ENCODE data around the gene NTRK1. TPM values are rescaled to one million over a fixed set of nuclear protein-coding genes. Genes with fewer than 3 reads are reported as not detected.

Gene NTRK1
- total RNA-seq, 1 experiment from 2014 or later: 0.89 TPM

GRCh38 chr1:156841295-156841855, 19.3 kb upstream of the NTRK1 start:
- TF ChIP-seq EZH2phosphoT487 (IDR thresholded peaks at IDR 0.05; ENCODE audit: borderline replicate concordance) (no peak), POLR2AphosphoS5 (IDR thresholded peaks at IDR 0.05; ENCODE audit: low read depth, low read length) (no peak)
- POLR2A ChIA-PET: no interaction called here
- intact Hi-C loops (cut with micrococcal nuclease): no loop called here
- Histone ChIP-seq H3K79me2 (ENCODE audit: insufficient read depth, low read length) (no peaks in the 10 kb centered on the region), H2AFZ (ENCODE audit: low read depth, low read length, poor library complexity, severe bottlenecking) (no peak overlapping the region), H3K27me3 (ENCODE audit: insufficient read depth, low read length) (no peaks in the 10 kb centered on the region), H3K4me2 (ENCODE audit: low read length) (no peak overlapping the region), H3K36me3 (ENCODE audit: control insufficient read depth in 1 of 2, insufficient read depth in 2 of 2, low read length in 2 of 2) (no peaks in the 10 kb centered on the region), H3K4me3 (replicated peaks in 1 of 2; ENCODE audit: low read depth in 1 of 2, low read length in 2 of 2) (no peak overlapping the region), H3K9ac (ENCODE audit: low read length) (no peak overlapping the region), H3K9me2 (ENCODE audit: insufficient read depth) (no peaks in the 10 kb centered on the region), H3K4me1 (ENCODE audit: control insufficient read depth in 1 of 2, insufficient read depth in 2 of 2, low read length in 2 of 2) (no peaks in the 10 kb centered on the region), H4K20me1 (ENCODE audit: insufficient read depth) (no peaks in the 10 kb centered on the region), H3K9me3 (ENCODE audit: control insufficient read depth in 1 of 2, insufficient read depth in 1 of 2, low read depth in 1 of 2, low read length in 2 of 2) (no peaks in the 10 kb centered on the region), H3K27ac (ENCODE audit: low read depth, low read length) (no peak overlapping the region)
- no TSS peak for BruUV-seq (replicated peaks)
- RAD21 ChIA-PET (ENCODE audit: low non-redundant PET in 1 of 2, low total read pairs in 2 of 2, uncharacterized antibody in 2 of 2, unreplicated experiment in 2 of 2): no interaction called here
- CTCF ChIA-PET: interaction anchor here (1.3 kb wide), 1 partner anchor 86 kb away, joined by 3 read pairs; no protein-coding TSS in a partner anchor
- no peak for ATAC-seq
- no peak for DNase-seq (ENCODE audit: low read depth, low spot score)

GRCh38 chr1:156842618-156843300, 17.9 kb upstream of the NTRK1 start:
- ChIA-PET POLR2A (no interaction called here), CTCF (no interaction called here), RAD21 (ENCODE audit: low non-redundant PET in 1 of 2, low total read pairs in 2 of 2, uncharacterized antibody in 2 of 2, unreplicated experiment in 2 of 2) (no interaction called here)
- ATAC-seq (no peak), DNase-seq (ENCODE audit: low read depth, low spot score) (no peak)
- no TSS peak for BruUV-seq (replicated peaks)
- H3K9ac ChIP-seq (ENCODE audit: low read length): no peak overlapping the region
- no peaks in the 10 kb centered on the region for H3K79me2 ChIP-seq (ENCODE audit: insufficient read depth, low read length)
- H4K20me1 ChIP-seq (ENCODE audit: insufficient read depth): no peaks in the 10 kb centered on the region
- H3K4me3 ChIP-seq (replicated peaks in 1 of 2; ENCODE audit: low read depth in 1 of 2, low read length in 2 of 2): no peak overlapping the region
- H3K4me1 ChIP-seq (ENCODE audit: control insufficient read depth in 1 of 2, insufficient read depth in 2 of 2, low read length in 2 of 2): no peaks in the 10 kb centered on the region
- no peaks in the 10 kb centered on the region for H3K27me3 ChIP-seq (ENCODE audit: insufficient read depth, low read length)
- H3K9me3 ChIP-seq (ENCODE audit: control insufficient read depth in 1 of 2, insufficient read depth in 1 of 2, low read depth in 1 of 2, low read length in 2 of 2): no peaks in the 10 kb centered on the region
- no peaks in the 10 kb centered on the region for H3K9me2 ChIP-seq (ENCODE audit: insufficient read depth)
- no peak overlapping the region for H2AFZ ChIP-seq (ENCODE audit: low read depth, low read length, poor library complexity, severe bottlenecking)
- intact Hi-C loops (cut with micrococcal nuclease): no loop called here
- H3K4me2 ChIP-seq (ENCODE audit: low read length): no peak overlapping the region
- no peaks in the 10 kb centered on the region for H3K36me3 ChIP-seq (ENCODE audit: control insufficient read depth in 1 of 2, insufficient read depth in 2 of 2, low read length in 2 of 2)
- H3K27ac ChIP-seq (ENCODE audit: low read depth, low read length): no peak overlapping the region
- TF ChIP-seq ATF3 (IDR thresholded peaks at IDR 0.05): no peak
- TF ChIP-seq EZH2 (IDR thresholded peaks at IDR 0.05): no peak
- no peak for TF ChIP-seq POLR2AphosphoS5 (IDR thresholded peaks at IDR 0.05; ENCODE audit: low read depth, low read length)
- TF ChIP-seq POLR2A (IDR thresholded peaks at IDR 0.05; ENCODE audit: borderline replicate concordance, extremely low read depth, insufficient read depth, insufficient read length): no peak
- TF ChIP-seq TCF7L2 (IDR thresholded peaks at IDR 0.05; ENCODE audit: borderline replicate concordance, extremely low read depth, insufficient read depth, insufficient read length): no peak
- TF ChIP-seq EZH2phosphoT487 (IDR thresholded peaks at IDR 0.05; ENCODE audit: borderline replicate concordance): no peak
- no peak for TF ChIP-seq SIN3A (IDR thresholded peaks at IDR 0.05; ENCODE audit: low read depth)
- TF ChIP-seq ZBTB33 (IDR thresholded peaks at IDR 0.05; ENCODE audit: extremely low read depth, insufficient replicate concordance, low read length): no peak
- no peak for TF ChIP-seq REST (IDR thresholded peaks at IDR 0.05; ENCODE audit: low read depth)
- TF ChIP-seq EGR1 (IDR thresholded peaks at IDR 0.05; ENCODE audit: low read depth): no peak
- TF ChIP-seq YY1 (IDR thresholded peaks at IDR 0.05; ENCODE audit: extremely low read depth, insufficient replicate concordance, low read depth, low read length): no peak

Data from HCT116 (cell line).